Measurements from ENCODE around the gene AUP1.
"Not testable (repeated sequence)": the region's sequence is repeated elsewhere in the genome, so short reads cannot be mapped to it uniquely, and the experiment has no call there.

Gene AUP1

DNA sequence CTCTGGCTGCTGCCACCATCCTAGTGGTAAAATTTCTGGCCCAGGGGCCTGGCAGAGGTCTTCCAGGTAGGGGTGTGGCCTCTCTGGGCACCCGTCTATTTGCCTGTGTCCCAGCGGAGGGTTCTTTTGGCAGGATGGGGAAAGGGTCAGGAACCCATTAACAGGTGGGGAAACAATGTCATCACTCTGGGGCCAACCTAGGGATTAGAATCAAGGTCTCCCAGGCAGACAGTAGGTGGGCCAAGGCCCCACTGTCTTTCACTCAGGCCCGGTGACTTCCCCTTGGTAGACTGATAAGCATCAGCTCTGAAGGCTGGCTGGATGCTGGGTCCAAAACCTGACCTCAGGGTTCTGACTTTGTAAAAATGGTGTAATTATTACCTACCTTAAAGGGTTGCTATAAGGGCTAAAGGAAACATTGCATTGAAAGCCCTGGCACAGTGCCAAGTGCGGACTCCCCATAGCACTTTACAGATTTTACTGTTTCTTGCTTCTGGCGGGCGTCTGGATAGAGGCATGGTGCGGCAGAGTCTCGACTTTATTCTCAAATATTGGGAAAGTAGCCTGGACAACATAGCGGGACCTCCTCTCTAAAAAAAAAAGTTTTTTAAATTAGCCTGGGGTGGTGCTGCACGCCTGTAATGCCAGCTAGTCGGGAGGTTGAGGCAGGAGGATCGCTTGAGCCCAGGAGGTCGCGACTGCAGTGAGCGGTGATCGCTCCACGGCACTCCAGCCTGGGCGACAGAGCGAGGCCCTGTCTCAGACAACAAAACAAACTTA is 32.3 kb downstream of the AUP1 start:
- DNase-seq = no peak

DNA sequence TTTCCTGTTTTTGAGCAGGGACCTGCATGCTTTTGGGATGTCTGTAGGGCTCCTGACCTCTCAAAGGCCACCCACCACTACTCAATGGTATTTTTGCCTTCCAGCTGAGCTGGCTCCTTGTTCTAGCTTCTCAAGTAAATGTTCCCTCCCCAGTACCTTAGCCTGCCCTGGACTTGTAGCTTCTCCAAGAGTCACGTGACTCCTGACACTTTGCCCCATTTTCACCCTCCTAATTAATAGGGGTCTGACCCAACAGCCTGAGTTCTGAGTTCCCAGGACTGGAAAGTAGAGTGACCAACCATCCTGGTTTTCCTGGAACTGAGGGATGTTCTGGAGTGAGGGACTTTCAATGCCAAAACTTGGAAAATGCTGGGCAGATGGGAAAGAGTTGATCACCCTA is 34.1 kb downstream of the AUP1 start:
- no peak for DNase-seq

DNA sequence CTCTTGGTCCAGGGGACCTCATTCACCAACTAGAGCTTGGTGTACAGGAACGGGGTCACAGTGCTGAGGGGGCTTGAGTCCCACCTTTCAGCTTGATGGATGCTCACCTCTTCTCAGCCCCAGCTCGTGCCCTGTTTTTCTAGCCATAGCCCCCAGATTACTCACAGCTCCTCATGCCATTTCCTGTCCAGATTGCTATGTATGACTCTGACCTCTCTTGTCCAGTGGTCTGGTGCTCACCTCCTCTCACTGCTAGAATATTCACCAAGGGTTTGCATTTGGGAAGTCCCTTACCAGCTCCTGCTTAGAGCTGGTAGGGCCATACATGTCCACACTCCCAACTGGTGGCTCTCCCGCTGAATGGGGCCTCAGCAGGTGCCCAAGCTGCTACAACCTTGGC is 36.0 kb downstream of the AUP1 start:
- DNase-seq = no peak

DNA sequence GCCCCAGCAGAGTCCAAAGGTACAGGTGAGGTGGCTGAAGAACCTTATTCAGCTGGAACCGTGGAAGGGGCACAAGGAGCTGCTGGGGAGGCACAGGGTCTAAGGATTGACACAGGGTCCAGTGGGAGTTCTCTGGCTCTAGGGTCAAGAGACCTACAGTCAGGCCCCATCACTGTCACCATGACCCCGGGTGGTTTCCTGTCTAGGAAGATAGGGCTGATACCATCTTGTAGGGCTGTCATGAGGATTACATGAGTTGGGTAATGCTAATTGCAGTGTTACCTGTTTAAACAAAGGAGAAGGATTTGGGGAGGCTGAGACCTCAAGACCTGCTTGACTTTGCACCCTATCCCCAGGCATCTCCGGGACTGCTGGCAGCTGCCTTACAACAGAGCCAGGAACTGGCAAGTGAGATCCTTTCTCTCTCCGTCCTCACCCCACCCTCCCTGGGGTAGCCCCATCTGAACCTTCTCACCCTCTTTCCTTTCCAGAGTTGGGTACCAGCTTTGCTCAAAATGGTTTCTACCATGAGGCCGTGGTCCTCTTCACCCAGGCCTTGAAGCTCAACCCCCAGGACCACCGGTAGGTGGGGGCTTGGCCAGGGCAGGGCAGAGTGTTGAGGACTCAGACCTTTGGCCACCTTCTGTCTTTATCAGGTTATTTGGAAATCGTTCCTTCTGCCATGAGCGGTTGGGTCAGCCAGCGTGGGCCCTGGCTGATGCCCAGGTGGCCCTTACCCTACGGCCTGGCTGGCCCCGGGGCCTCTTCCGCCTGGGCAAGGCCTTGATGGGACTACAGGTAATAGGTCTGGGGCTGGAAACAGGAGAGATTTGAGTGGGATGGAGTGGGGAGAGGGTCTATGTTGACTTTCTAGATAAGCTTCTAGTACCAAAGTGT is 37.6 kb downstream of the AUP1 start:
- no peak for DNase-seq

DNA sequence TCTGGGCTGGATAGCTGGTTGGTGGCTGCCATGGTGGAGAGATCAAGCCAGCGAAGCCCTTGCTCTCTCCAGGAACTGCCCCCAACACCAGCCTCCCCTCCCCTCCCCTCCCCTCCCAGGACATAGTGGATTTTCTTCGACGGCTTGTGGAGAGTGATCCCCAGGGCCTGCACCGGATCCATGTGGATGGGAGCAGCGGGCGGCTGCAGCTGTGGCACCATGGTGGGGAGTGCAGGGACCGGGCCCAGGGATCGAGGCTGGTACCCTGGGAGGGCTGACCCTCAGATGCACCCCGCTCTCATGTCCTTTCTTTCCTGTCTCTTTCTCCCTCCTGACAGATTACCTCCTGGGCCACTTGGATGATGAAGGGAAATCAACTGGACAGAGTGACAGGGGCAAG is 39.6 kb downstream of the AUP1 start:
- DNase-seq = no peak

DNA sequence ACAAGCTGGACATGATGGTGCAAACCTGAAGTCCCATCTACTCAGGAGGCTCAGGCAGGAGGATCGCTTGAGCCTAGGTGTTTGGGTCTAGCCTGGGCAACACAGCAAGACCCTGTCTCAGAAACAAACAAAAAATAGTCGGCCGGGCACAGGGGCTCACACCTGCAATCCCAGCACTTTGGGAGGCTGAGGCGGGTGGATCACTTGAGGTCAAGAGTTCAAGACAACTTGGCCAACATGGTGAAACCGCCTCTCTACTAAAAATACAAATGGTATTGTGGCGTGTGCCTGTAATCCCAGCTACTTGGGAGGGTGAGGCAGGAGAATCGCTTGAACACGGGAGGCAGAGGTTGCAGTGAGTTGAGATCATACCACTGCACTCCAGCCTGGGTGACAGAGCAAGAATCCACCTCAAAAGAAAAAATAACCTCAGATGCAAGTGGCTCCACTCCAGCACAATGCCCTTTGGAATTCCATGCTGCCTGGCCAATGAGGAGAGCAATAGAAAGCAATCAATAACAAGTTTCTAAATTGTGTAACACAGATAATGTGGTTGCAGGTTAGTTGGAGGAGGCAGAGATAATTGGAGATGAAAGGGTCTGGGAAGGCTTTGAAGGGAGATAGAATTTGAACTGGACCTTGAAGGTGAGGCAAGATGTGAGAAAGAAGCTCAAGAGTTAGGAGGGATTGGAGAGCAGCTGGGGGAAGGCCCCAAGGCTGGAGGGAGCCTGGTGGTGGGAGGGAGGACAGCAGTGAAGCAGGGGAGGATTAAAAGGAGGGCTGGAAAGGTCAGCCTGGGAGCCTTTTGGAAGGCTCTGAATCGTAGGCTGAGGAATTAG is 40.6 kb downstream of the AUP1 start:
- DNase-seq = no peak

DNA sequence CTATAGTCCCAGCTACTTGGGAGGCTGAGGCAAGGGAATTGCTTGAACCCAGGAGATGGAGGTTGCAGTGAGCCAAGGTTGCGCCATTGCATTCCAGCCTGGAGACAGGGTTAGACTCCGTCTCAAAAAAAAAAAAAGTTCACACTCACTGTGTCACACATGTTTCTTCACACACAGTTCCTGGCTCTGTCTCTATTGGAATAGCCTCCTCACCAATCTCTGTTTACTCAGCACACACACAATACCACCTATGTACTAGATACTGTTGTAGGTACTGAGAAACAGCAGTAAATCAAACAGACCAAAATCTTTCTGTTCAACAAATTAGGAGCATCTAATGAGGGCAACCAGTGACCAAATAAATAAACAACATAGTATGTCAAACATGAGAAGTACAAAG is 43.4 kb downstream of the AUP1 start:
- DNase-seq = no peak

DNA sequence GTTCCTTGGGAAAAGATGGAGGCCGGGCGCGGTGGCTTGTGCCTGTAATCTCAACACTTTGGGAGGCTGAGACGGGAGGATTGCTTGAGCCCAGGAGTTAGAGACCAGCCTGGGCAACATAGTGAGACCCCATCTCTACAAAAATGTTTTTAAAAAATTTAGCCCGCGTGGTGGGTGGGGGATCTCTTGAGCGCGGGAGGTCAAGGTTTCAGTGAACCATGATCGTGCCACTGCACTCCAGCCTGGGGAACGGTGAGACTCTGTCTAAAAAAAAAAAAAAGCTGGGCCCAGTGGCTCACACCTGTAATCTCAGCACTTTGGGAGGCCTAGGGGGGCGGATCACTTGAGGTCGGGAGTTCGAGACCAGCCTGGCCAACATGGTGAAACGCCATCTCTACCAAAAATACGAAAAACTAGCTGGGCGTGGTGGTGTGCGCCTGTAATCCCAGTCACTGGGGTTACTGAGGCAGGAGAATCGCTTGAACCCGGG is 45.8 kb downstream of the AUP1 start:
- DNase-seq = not testable (repeated sequence)

DNA sequence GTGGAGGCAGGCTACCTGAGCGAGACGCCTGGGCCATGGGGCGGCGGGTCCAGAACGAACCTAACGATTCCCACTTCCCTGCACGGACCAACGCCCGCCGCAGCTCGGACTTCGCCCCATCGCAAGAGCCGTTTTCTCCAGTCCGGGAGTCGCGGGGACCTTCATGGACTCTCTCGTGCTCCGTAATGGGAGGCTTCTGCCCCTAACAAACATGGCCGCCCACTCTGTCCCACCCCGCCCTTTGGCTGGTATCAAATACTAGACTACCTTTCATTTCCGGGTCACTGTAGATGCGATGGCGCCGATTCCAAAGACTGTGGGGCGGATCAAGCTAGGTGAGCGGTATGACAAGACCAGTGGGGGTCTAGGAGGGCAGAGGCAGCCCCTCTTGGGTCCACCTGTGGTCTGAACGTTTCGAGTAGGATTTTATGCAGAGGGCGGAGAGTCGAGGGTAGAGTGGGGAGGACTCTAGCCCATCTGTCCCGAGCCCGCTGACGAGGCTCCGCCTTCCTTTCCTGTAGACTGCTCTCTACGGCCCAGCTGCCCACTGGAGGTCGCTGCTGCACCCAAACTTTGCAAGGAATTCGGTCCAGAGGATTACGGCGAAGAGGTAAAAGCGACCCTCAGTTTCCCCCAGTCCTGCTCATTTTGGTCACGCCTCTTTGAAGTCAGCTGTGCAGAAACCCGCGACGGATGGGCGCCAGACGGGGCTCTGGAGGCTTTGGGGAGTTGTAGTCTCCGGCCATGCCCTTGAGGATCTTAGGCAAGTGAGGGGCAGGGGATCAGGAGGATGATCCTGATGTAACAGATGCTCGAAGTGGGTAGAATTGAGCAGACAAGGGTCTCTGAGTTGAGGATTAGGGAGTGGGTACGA is 46.5 kb downstream of the AUP1 start, which contains the start of the genes CCDC142 and TTC31:
CCDC142 (minus strand) TSS at position 198 of the 874 bp plus-strand sequence; CDS start at position 37, 161 bp downstream.
TTC31 (plus strand) TSS at position 281 of the 874 bp plus-strand sequence; CDS start at position 296, 15 bp downstream.
- peak; percentile 97 for DNase-seq

DNA sequence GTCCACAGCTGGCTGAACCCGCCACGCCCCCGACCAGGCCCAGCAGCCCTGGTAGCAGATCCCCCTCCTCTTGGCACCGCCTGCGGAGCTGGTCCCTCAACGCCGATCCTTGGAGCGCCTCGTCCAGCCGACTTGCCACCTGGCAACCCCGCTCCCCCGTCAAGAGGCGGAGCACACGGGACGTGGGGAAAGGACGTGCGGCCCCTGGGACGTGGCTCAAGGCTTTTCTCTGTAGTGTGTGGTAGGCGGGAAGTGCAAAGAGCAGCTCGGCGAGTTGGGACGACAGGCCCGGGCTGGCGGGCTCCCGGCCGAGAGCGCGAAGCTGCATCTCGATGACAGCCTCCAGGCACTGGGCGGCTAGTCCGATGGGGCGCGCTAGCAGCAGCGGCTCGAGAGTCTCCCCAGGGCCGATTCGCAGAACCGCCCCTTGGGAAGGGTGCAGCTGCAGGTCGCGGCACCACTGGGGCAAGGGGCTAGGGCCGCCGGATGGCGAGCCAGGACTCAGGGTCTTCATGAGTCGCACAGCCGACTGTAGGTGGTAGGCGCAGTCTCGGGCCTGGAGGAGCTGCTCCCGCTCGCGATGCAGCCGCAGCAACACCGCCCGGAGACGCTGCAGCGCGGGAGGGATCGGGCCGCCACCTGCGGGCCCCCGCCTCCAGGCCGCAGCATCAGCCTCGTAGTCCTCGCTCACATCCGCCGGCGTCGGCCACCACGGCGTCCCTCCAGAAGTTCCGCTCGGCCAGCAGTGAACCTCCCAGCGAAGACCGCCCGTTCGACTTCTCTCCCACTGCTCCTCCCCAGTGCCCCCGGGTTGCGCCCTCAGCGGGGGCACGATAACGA is 47.3 kb downstream of the AUP1 start:
- peak; percentile 9 for DNase-seq

DNA sequence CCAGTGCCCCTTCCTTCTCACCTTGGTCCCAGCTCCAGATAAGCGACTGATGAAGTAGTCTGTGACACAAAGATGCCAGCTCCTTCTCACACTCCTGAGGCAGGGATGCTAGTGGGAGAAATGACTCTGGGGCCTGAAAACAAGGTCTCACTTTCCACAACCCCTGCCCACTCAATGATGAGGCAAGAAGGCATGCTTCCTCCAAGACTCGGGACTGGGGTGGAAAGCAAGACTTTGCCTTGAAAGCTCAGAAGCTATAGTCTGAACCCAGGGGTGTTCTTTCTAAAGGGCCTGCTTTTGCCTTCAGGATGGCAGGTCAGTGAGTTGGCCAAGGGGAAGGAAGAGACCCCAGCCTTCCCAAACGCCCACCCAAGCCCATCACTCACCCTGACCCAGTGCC is 48.1 kb downstream of the AUP1 start:
- DNase-seq = peak; percentile 73

All from suppressor macrophage treated with lipopolysaccharide for 4 hours (primary cell).